Heart left ventricle (tissue), 13 donors: ENCODE results near the gene GAN.

Experiments
- CTCF ChIP-seq, 12 donors: fragments of 200-600 bp; sonication (generic) in 4 of 12; IDR thresholded peaks; one replicate each; pipeline versions ENCODE4 v1.5.0 to v1.8.0; 2018 to 2022; ENCODE audit warnings: antibody characterized with exemption in 12 of 12, mild to moderate bottlenecking in 5 of 12
- POLR2A ChIP-seq, 2 donors: fragments of 450-650 bp; IDR thresholded peaks; one replicate each; pipeline ENCODE4 v1.6.1; 2017; ENCODE audit warnings: antibody characterized with exemption in 2 of 2, mild to moderate bottlenecking in 2 of 2, moderate library complexity in 2 of 2
- donor health status: ischemic (EF 13 %, LVEDD 7.1; RV severe dilation, severe dysfunction).
- donor health status: DM: no; HTN: yes; CAD: no.
- donor health status: DM: no; HTN: no; CAD: no.
- donor health status: ischemic (EF 25% LVEDD 6.9; RV normal size, moderate dysfunction).
- donor health status: ischemic (EF 25% LVEDD 5.7; RV mildly dilated, moderate dysfunction).
- donor health status: ischemic (EF 35%, LVEDD 5.7; RV mildly dilated, moderate dysfunction).
- donor health status: nonischemic (EF 11% LVEDD 7.7; RV severe dilation, severe dysfunction).
- donor health status: DM: yes; HTN: yes; CAD: no.
- donor health status: PGD.
- donor health status: ischemic (EF 29% LVEDD 5.4; RV normal size, mild dysfunction).
- donor health status: nonischemic (EF 23%, LVEDD 6.1; RV moderate dilation, normal function).

GRCh38 chr16:81360135-81360534 is 45.4 kb downstream of the GAN start:
- TF ChIP-seq CTCF (IDR thresholded peaks at IDR 0.05) (no peak), POLR2A (IDR thresholded peaks at IDR 0.05) (no peak)
